OCI-LY1 (cell line): ENCODE data around the gene GOLGA8M.
"Not testable (repeated sequence)": the region's sequence is repeated elsewhere in the genome, so short reads cannot be mapped to it uniquely, and the experiment has no call there.

Source experiments
- H2AFZ ChIP-seq: fragments of 200-600 bp; sonication (generic), shearing (Covaris generic); 2 replicates; pipeline ENCODE4 v1.6.0; 2014; ENCODE audit warnings: antibody characterized with exemption, mild to moderate bottlenecking, low read length
- H3F3A ChIP-seq: fragments of 200-600 bp; sonication (generic), shearing (Covaris generic); 2 replicates; pipeline ENCODE4 v1.6.0; 2014; ENCODE audit warnings: mild to moderate bottlenecking, antibody characterized with exemption, low read length, moderate library complexity; ENCODE audit not compliant: insufficient read depth
- H3K27ac ChIP-seq: fragments of 200-600 bp; sonication (generic); 2 replicates; pipeline ENCODE4 v1.5.1; 2014; ENCODE audit warnings: low read length, mixed run types, mild to moderate bottlenecking, low read depth; ENCODE audit not compliant: poor library complexity, severe bottlenecking
- H3K27me3 ChIP-seq: fragments of 200-600 bp; sonication (generic); 2 replicates; pipeline ENCODE4 v1.6.0; 2014; ENCODE audit warnings: antibody characterized with exemption, mild to moderate bottlenecking, low read length, moderate library complexity; ENCODE audit not compliant: insufficient read depth
- H3K36me3 ChIP-seq: fragments of 200-600 bp; sonication (generic); 2 replicates; pipeline ENCODE4 v1.6.1; 2014; ENCODE audit warnings: mild to moderate bottlenecking, antibody characterized with exemption, low read length, moderate library complexity, mixed read lengths; ENCODE audit not compliant: insufficient read depth
- H3K4me1 ChIP-seq: fragments of 200-600 bp; sonication (generic); 2 replicates; pipeline ENCODE4 v1.5.1; 2014; ENCODE audit warnings: mild to moderate bottlenecking, low read length, moderate library complexity; ENCODE audit not compliant: insufficient read depth, severe bottlenecking
- H3K4me2 ChIP-seq: fragments of 200-600 bp; sonication (generic), shearing (Covaris generic); 2 replicates; pipeline ENCODE4 v1.6.1; 2014; ENCODE audit warnings: low read length
- H3K4me3 ChIP-seq: fragments of 200-600 bp; sonication (generic); 2 replicates; pipeline ENCODE4 v1.5.1; 2014; ENCODE audit warnings: low read length, low read depth, mild to moderate bottlenecking, mixed read lengths; ENCODE audit not compliant: poor library complexity, severe bottlenecking
- H3K79me2 ChIP-seq: fragments of 200-600 bp; shearing (Covaris generic); 2 replicates; pipeline ENCODE4 v1.6.1; 2016; ENCODE audit warnings: mixed run types, low read length, mixed read lengths; ENCODE audit not compliant: insufficient read depth
- H3K9ac ChIP-seq: fragments of 200-600 bp; sonication (generic), shearing (Covaris generic); 2 replicates; pipeline ENCODE4 v1.6.1; 2014; ENCODE audit warnings: mild to moderate bottlenecking, low read length, mixed read lengths
- H3K9me2 ChIP-seq: fragments of 200-600 bp; sonication (generic), shearing (Covaris generic); 2 replicates; pipeline ENCODE4 v1.6.1; 2014; ENCODE audit warnings: low read depth, mild to moderate bottlenecking, low read length, mixed read lengths
- H3K9me3 ChIP-seq: fragments of 200-600 bp; shearing (Covaris generic); 2 replicates; pipeline ENCODE4 v1.6.1; 2014; ENCODE audit warnings: low read length, mixed read lengths
- H4K20me1 ChIP-seq: fragments of 200-600 bp; sonication (generic), shearing (Covaris generic); 2 replicates; pipeline ENCODE4 v1.6.0; 2016; ENCODE audit warnings: mild to moderate bottlenecking, low read length; ENCODE audit not compliant: insufficient read depth

GOLGA8M gene

GRCh38 chr15:28703927-28704326 lies 8.3 kb downstream of the GOLGA8M start:
- not testable (repeated sequence) for H2AFZ ChIP-seq, H3K4me3 ChIP-seq, H3K4me2 ChIP-seq, H3K9me2 ChIP-seq, H3K79me2 ChIP-seq, H3F3A ChIP-seq, H3K27me3 ChIP-seq, H3K36me3 ChIP-seq, H3K9me3 ChIP-seq, H3K4me1 ChIP-seq, H4K20me1 ChIP-seq, H3K27ac ChIP-seq, H3K9ac ChIP-seq

GRCh38 chr15:28702427-28702826 lies 9.8 kb downstream of the GOLGA8M start:
- H3K36me3 ChIP-seq, H3K27ac ChIP-seq, H3K9me3 ChIP-seq, H3K4me3 ChIP-seq, H4K20me1 ChIP-seq, H3K9me2 ChIP-seq, H3F3A ChIP-seq, H3K9ac ChIP-seq, H3K27me3 ChIP-seq, H2AFZ ChIP-seq, H3K4me2 ChIP-seq, H3K4me1 ChIP-seq, H3K79me2 ChIP-seq: not testable (repeated sequence)

- H2AFZ ChIP-seq, H3K36me3 ChIP-seq, H3K27ac ChIP-seq, H4K20me1 ChIP-seq, H3K9ac ChIP-seq, H3K27me3 ChIP-seq, H3K79me2 ChIP-seq, H3K9me2 ChIP-seq, H3K4me3 ChIP-seq, H3K9me3 ChIP-seq, H3K4me2 ChIP-seq, H3K4me1 ChIP-seq, H3F3A ChIP-seq: not testable (repeated sequence)
Measured at GRCh38 chr15:28694006-28694751, 18.0 kb downstream of the GOLGA8M start.

- H3K4me2 ChIP-seq, H3K79me2 ChIP-seq, H3K9ac ChIP-seq, H3K9me3 ChIP-seq, H3F3A ChIP-seq, H4K20me1 ChIP-seq, H3K4me1 ChIP-seq, H3K4me3 ChIP-seq, H3K36me3 ChIP-seq, H3K9me2 ChIP-seq, H3K27me3 ChIP-seq, H2AFZ ChIP-seq, H3K27ac ChIP-seq: not testable (repeated sequence)
Measured at GRCh38 chr15:28693021-28693420, 19.2 kb downstream of the GOLGA8M start.

GRCh38 chr15:28673533-28673932 lies 38.7 kb downstream of the GOLGA8M start:
- H3K9ac ChIP-seq, H3K9me3 ChIP-seq, H2AFZ ChIP-seq, H3K79me2 ChIP-seq, H3K4me3 ChIP-seq, H3K27me3 ChIP-seq, H3K36me3 ChIP-seq, H3K27ac ChIP-seq, H3K4me1 ChIP-seq, H3K4me2 ChIP-seq, H3F3A ChIP-seq, H3K9me2 ChIP-seq, H4K20me1 ChIP-seq: not testable (repeated sequence)

GRCh38 chr15:28672122-28672521 lies 40.1 kb downstream of the GOLGA8M start:
- H3K27ac ChIP-seq, H3K9ac ChIP-seq, H3K9me3 ChIP-seq, H3K79me2 ChIP-seq, H3K4me3 ChIP-seq, H3K4me2 ChIP-seq, H2AFZ ChIP-seq, H3K9me2 ChIP-seq, H3K4me1 ChIP-seq, H3F3A ChIP-seq, H3K27me3 ChIP-seq, H4K20me1 ChIP-seq, H3K36me3 ChIP-seq: not testable (repeated sequence)

- not testable (repeated sequence) for H4K20me1 ChIP-seq, H3K27ac ChIP-seq, H2AFZ ChIP-seq, H3K79me2 ChIP-seq, H3K36me3 ChIP-seq, H3K9me3 ChIP-seq, H3K9ac ChIP-seq, H3K4me2 ChIP-seq, H3F3A ChIP-seq, H3K9me2 ChIP-seq, H3K4me3 ChIP-seq, H3K4me1 ChIP-seq, H3K27me3 ChIP-seq
Measured at GRCh38 chr15:28666402-28666801, 45.8 kb downstream of the GOLGA8M start.

- not testable (repeated sequence) for H3K9me2 ChIP-seq, H3K27me3 ChIP-seq, H3K4me1 ChIP-seq, H2AFZ ChIP-seq, H3K27ac ChIP-seq, H3F3A ChIP-seq, H3K9me3 ChIP-seq, H3K79me2 ChIP-seq, H4K20me1 ChIP-seq, H3K4me3 ChIP-seq, H3K9ac ChIP-seq, H3K36me3 ChIP-seq, H3K4me2 ChIP-seq
Measured at GRCh38 chr15:28664575-28664974, 47.6 kb downstream of the GOLGA8M start.
